Naive B cell (primary cell): ENCODE results near the gene CSTF2T. TPM values are rescaled to one million over a fixed set of nuclear protein-coding genes. Genes with fewer than 3 reads are reported as not detected.

Experiments used
- ATAC-seq, 2 donors: fragments of 150-1000 bp; cut with Tn5 transposase; 2 replicates each; pipeline ENCODE4 v1.10.0; 2021; ENCODE audit warnings: low read depth in 2 of 2, mild to moderate bottlenecking in 2 of 2, moderate library complexity in 2 of 2
- DNase-seq: peaks from one replicate; pipeline ENCODE4 v3.0.0; 2022
- H3K27ac Mint-ChIP-seq, 6 donors: one replicate each; pipeline ENCODE4 v1.8.0; 2020 to 2022; ENCODE audit warnings: mild to moderate bottlenecking in 6 of 6, mixed read lengths in 6 of 6, moderate library complexity in 5 of 6, inconsistent platforms in 2 of 6
- H3K27me3 Mint-ChIP-seq, 3 donors: one replicate each; pipeline ENCODE4 v1.8.0; 2021 to 2022; ENCODE audit warnings: mixed read lengths in 3 of 3, mild to moderate bottlenecking in 1 of 3
- H3K36me3 Mint-ChIP-seq, 2 donors: one replicate each; pipeline ENCODE4 v1.8.0; 2020 to 2022; ENCODE audit warnings: mixed read lengths in 2 of 2, inconsistent platforms in 1 of 2, mild to moderate bottlenecking in 1 of 2
- H3K4me1 Mint-ChIP-seq, 3 donors: one replicate each; pipeline ENCODE4 v1.8.0; 2020 to 2022; ENCODE audit warnings: mixed read lengths in 3 of 3, inconsistent platforms in 1 of 3, mild to moderate bottlenecking in 1 of 3, moderate library complexity in 1 of 3
- H3K4me3 Mint-ChIP-seq, 8 donors: one replicate each; pipeline ENCODE4 v1.8.0; 2020 to 2022; ENCODE audit warnings: mild to moderate bottlenecking in 8 of 8, mixed read lengths in 8 of 8, moderate library complexity in 8 of 8, inconsistent platforms in 2 of 8
- H3K9me3 Mint-ChIP-seq, 7 donors: one replicate each; pipeline ENCODE4 v1.8.0; 2020 to 2022; ENCODE audit warnings: mixed read lengths in 7 of 7, mild to moderate bottlenecking in 5 of 7, inconsistent platforms in 2 of 7, moderate library complexity in 1 of 7
- polyA plus RNA-seq, 6 donors: library from polyadenylated mRNA; unstranded; fragments of 300-500 nt; fragmentation: Illumina TruSeq; gene quantifications; one replicate each; pipeline ENCODE4 v1.2.3, GENCODE V29; 2021; ENCODE audit warnings: low read depth in 6 of 6

CSTF2T gene
- polyA plus RNA-seq, 6 donors from 2014 or later: 13.5 to 21.4 (median 17.7) TPM

DNA sequence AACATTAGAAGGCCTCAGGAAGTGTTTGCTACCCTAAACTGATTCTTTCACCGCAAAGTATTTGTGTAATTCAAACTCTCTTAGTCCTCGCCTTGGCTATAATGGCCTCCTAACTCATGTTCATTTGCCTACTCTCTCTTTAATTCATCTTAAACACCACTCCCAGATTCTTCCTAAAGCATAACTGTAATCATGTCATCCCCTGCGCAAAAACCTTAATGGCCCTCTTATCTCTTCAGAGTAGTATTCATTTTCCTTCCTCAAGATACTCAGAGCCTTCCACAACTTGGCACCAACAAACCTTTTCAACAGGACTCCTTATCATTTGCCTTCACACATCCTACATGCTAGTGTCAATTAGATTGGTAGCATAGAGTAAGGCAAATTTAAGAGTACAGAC is 42.9 kb downstream of the CSTF2T start:
- Mint-ChIP-seq H3K27ac (no peak overlapping the region), H3K36me3 (no peaks in the 10 kb centered on the region), H3K9me3 (no peaks in the 10 kb centered on the region), H3K4me1 (no peaks in the 10 kb centered on the region), H3K4me3 (no peak overlapping the region), H3K27me3 (peaks cover 5 to 7% (median 6%) of the 10 kb centered on the region in 3 donors)
- DNase-seq (no peak), ATAC-seq (no peak)

- no peak overlapping the region for H3K27ac Mint-ChIP-seq
- H3K36me3 Mint-ChIP-seq: no peaks in the 10 kb centered on the region
- H3K4me1 Mint-ChIP-seq: no peaks in the 10 kb centered on the region
- H3K4me3 Mint-ChIP-seq: no peak overlapping the region
- DNase-seq (no peak), ATAC-seq (no peak)
- no peaks in the 10 kb centered on the region for H3K9me3 Mint-ChIP-seq
- H3K27me3 Mint-ChIP-seq: peaks cover 5 to 7% (median 6%) of the 10 kb centered on the region in 3 donors
Measured at GRCh38 chr10:51654918-51655317, 44.5 kb downstream of the CSTF2T start.

DNA sequence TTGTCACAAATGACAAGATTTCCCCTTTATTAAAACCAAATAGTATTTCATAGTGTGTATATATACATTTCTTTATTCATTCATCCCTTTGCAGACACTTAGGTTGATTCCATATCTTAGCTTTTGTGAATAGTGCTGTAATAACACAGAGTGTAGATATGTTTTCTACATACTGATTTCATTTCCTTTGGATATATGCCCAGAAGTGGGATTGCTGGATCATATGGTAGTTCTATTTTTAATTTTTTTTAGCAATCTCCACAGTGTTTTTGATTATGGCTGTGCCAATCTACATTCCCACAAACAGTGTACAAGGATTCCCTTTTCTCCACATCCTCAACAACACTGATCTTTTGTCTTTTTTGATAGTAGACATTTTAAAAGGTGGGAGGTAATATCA is 46.4 kb downstream of the CSTF2T start:
- no peak overlapping the region for H3K4me3 Mint-ChIP-seq

GRCh38 chr10:51651063-51651462 is 48.3 kb downstream of the CSTF2T start:
- ATAC-seq: no peak

More for the DNA sequence above, 46.4 kb downstream of the CSTF2T start:
- H3K36me3 Mint-ChIP-seq: no peaks in the 10 kb centered on the region
- peaks cover 5 to 7% (median 6%) of the 10 kb centered on the region in 3 donors for H3K27me3 Mint-ChIP-seq
- no peaks in the 10 kb centered on the region for H3K9me3 Mint-ChIP-seq
- ATAC-seq (no peak), DNase-seq (no peak)
- no peak overlapping the region for H3K27ac Mint-ChIP-seq
- no peaks in the 10 kb centered on the region for H3K4me1 Mint-ChIP-seq

DNA sequence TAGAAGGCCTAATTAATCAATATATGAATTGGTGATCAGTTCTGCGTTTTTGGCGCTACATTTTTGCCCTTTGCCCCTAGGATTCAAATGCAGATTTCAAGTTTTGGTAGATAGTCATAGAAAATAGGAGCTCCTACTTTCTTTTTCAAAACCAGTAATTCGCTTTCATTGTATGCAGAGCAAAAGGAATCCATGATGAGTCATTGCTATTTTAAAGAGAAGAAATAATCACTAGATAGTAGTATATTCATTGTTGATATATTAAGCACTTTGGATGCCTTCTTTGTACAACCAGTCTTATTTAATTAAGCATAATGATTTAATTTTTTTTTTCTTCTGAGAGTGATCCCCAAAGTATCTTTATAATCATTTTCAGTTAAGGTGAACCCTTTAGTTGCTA is 50.3 kb downstream of the CSTF2T start:
- H3K27ac Mint-ChIP-seq: no peak overlapping the region
- ATAC-seq (no peak), DNase-seq (no peak)
- H3K4me1 Mint-ChIP-seq: no peaks in the 10 kb centered on the region
- no peaks in the 10 kb centered on the region for H3K27me3 Mint-ChIP-seq
- H3K36me3 Mint-ChIP-seq: no peaks in the 10 kb centered on the region
- no peaks in the 10 kb centered on the region for H3K9me3 Mint-ChIP-seq
- no peak overlapping the region for H3K4me3 Mint-ChIP-seq

More at GRCh38 chr10:51651063-51651462, 48.3 kb downstream of the CSTF2T start:
- Mint-ChIP-seq H3K4me3 (no peak overlapping the region), H3K9me3 (no peaks in the 10 kb centered on the region), H3K27ac (no peak overlapping the region), H3K27me3 (no peaks in the 10 kb centered on the region), H3K4me1 (no peaks in the 10 kb centered on the region), H3K36me3 (no peaks in the 10 kb centered on the region)
- no peak for DNase-seq
